NCI-H2196 treated with DMSO at 0.1 percent for 48 hours (cell line): ENCODE results near the gene ZMIZ1.

Experiments
- DNase-seq: peaks from one replicate; lab custom pipeline; 2025; ENCODE audit not compliant: unreplicated experiment; lab: John Stamatoyannopoulos, UW

The ZMIZ1 gene

DNA sequence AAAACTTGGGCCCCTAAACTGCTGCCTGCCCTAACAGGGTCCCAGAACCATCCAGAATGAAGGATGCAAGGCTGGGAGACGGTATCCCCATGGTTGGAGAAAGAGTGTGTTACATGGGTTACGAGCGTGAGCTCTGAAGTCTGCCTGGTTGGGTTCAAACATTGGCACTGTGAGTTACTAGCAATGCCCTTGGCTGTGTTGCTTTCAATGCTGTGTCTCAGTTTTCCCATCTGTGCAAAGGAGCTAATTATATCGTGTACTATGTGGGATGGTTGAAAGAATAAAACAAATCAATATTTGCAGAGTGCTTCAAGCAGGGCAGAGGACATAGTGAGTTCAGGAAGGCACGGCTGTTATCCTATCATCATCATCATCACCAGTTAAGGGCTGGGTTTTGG lies 114.7 kb downstream of the ZMIZ1 start:
- DNase-seq = no peak

DNA sequence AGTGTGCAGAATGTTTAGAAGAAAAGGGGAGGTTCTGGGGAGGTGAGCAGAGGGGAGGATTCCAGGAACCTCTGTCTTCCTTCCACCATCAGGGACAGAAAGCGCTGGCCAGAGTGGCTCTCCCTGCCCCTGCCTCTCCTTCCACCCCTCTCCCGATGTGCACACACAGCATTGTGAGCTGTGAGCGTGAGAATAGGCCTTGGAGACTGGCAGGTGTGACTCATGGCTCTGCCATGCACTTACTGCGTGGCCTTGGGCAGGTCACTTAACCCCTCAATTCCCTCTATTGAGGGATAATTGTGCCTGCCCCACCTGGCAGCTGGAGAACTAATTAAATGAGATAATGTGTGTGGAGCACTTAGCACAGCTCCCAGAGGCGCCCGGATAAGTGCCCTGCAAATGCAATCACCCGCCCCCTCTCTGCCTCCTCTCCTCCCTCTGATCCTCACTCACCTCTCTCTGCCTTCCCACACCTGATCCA lies 115.4 kb downstream of the ZMIZ1 start:
- no peak for DNase-seq

- DNase-seq = no peak
Observed at GRCh38 chr10:79184657-79185056, 115.9 kb downstream of the ZMIZ1 start.

- no peak for DNase-seq
Observed at GRCh38 chr10:79185067-79185774, 116.5 kb downstream of the ZMIZ1 start.

DNA sequence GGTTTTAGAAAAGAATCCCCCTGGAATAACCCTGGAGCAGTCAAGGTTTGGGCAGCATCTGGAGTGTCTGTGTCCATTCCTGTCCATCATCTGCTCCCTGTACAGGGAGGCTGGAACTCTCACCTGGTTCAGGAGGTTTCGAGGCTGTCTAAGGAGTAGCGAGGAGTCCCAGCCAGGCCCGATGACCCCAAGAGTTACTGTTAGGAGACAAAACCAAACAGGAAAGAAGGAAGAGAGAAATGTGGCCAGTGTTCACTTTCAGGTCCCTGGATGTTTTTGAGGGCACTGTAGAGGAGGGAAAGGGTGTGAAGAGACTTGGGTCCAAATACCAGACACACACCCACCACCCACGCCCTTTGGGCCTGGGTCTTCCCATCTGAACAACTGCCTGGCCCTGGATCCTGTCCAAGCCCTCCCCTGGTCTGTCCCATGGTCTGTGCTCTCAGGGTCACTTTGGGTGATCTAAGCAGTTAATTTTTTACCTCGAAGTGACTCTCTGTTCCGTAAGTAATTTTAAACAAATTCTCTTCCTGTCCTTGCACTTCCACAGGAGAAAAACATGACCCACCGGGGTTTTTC lies 117.1 kb downstream of the ZMIZ1 start:
- DNase-seq = no peak

- DNase-seq = no peak
Observed at GRCh38 chr10:79186486-79187120, 117.8 kb downstream of the ZMIZ1 start.

- DNase-seq = no peak
Observed at GRCh38 chr10:79187121-79187940, 118.6 kb downstream of the ZMIZ1 start.

DNA sequence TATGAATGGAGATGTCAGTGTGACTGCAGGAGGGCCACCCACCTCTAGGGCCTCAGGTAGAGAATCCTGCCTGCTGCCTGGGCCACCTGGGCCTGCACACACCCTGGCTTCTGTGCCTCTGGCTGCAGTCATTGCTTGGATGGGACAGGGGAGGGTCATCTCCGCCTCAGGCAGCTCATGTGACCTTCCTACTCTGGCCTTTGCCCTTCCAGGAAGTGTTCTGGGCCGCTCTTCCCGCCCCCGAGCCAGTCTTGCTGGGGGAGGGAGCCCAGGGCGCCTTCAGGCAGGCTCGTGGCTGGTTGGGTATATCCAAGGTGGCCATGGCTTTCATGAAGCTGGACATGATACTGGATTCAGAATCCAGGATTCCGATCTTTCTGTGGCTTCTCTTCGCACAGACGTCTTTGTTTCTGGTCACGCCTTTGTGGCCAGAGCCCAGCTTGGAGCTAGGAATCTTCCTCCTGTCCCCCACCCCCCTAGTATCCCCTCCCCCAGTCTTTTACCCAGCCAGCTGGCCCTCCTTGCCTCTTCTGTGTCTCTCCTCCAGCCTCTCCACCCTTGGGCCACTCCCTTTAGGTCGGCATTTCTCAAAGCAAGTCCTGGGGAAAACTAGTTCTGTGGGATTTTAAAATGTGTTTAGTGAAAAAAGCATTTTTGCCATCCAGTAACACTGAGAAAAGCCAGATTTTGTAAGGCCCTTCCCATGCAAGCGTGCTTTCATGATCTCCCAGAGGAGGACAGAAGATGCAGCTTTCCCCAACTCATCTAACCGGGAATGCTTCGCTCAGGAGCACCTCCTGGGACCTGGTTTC lies 119.6 kb downstream of the ZMIZ1 start:
- no peak for DNase-seq

- no peak for DNase-seq
Observed at GRCh38 chr10:79189181-79189580, 120.4 kb downstream of the ZMIZ1 start.

DNA sequence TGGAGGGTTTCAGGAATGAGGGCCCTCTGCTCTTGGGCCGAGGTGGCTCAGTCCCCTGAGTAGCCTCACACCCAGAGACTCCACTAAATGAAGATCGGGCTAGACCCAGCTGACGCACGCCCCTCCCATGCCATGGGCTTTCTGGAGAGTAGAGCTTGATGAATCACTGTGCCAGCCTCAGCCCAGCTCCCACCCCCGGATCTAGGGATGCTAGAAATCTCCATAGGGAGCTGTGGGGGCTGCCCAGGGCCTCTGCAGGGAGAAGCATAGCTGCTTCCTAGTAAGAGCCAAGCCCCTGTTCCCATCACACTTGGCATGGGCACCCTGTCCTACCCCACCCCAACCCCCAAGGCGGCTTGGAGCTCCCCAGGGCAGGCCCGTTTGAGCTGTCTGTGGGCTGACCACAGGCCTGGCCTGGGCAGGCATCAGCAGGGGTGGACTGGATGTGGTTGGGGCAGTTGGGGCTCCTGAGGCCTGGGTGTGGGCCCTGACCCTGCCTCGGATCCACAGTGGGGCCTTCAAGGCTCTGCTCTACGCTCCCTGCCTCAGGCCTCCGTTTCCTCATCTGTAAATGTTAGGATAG lies 121.2 kb downstream of the ZMIZ1 start:
- DNase-seq = no peak

DNA sequence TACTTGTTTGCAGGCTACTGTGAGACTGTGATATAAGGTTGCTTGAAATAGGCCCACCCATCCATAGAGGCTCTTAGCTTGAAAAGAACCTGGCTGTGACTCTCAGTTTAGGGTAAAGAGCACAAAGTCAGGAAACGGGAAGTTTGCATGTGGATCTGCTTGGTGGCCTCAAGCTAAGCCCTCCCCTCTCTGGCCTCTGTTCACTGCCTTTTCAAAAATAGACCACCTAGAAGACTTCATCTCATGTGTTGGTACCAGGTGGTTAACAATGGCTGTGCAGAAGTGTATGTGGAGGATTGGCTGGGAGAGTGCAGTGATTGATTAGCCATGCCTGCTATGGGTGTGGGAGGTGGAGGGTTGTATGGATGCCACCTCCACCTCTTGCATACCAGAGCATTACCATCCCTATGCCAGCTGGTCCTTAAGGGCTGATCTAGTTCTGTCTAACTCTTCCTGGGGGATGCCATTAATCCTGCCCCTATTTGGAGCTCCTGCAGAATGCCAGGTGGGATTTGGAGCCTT lies 122.0 kb downstream of the ZMIZ1 start:
- DNase-seq = no peak

- DNase-seq = no peak
Observed at GRCh38 chr10:79191951-79192676, 123.3 kb downstream of the ZMIZ1 start.

GRCh38 chr10:79192677-79193003 lies 123.9 kb downstream of the ZMIZ1 start:
- DNase-seq = no peak

DNA sequence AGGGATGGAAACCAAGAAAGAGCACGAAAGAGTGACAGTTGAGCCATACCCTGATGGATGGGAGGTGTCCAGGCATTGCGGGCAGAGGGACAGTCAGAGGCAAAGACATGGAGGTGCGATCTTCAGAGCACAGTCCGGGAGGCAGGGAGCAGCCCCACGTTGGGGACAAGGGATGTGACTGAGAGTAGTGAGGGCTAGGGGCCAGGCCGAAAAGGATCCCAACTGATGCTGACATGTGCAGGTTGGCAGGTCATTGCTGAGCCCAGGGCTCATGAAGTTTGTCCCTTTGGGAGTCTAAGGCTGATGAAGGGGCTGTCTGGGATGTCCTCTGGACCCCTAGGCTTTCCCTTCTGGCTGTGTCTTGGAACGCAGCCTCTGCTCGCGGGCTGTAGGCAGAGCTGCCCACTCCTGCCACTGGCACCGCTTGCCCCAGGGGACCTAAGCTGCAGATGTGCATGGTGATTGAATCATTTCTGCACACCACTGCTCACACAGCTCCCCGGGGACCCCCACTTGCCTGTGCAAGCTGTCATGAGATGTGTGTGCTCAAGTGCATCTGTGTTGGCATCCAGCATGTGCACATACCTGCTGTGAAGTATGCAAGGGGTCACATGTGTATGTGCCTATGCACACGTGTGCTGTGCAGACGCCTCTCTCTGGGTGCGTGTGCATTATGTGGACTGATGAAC lies 125.1 kb downstream of the ZMIZ1 start:
- no peak for DNase-seq

- DNase-seq = peak; percentile 46
Observed at GRCh38 chr10:79195091-79195923, 126.5 kb downstream of the ZMIZ1 start.

DNA sequence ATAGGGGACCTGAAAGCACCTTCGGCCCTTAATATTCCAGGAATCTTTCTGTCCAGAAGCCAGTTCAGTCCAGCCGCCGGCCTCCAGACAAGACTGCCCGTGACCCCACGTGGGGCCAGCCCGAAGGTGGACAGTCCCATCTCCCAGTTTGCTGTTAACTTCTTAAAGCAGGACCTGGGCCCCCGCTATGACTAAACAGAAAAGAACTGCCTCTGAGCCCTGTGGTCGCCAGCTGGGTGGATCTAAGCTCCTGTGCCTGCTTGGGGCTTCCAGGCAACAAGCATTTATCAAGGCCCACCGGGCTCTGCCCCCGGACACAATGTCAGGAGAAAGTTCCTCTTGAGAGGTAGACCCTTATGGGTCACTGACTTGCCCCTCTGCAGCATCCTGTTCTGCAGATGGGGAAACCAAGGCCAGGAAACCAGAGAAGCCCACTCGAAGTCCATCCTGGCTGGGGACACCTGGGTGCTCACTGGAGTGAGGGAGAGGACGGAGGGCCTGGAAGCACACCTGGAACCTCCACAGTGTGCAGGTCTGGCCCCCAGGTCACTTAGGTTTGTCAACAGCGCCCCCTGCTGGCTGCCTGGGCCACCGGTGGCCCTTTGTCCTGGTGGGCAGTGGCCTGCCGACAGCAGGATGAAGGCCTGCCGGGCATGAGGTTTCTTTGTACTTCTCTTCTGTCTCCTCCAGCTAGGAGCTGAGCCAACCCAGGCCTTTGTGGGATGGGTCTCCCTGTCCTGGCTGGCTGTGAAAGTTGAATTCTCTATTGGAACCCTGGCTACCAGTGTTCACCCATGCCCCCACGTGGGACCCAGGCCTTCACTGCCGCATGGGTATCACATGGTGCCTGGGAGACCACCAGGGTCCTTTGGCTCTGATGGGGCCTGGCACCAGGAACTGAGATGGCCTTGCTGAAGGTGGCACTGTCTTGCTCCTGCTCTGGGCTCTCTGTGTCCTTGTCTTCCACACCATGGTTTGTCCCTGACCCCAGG lies 128.0 kb downstream of the ZMIZ1 start:
- DNase-seq = no peak

DNA sequence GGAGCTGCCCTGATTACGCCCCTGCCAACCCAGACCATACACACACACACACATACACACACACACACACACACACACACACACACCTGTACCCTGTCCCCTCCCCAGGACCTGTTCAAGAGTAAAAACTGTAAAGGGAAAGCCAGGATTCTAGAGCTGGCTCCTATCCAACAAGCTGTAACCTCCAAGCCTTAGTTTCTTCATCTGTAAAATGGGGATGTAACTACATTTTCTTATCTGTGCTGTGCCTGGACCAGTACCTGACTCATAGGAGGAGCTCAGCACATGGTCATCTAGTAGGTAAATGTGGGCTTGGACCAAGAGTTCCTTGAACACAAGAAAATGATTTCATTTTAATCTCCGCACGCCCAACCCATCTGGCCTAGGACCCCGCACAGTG lies 128.8 kb downstream of the ZMIZ1 start:
- DNase-seq = no peak
